Left hindlimb (tissue), 1 donor: ENCODE results near the gene PRDM13.
"Not testable (repeated sequence)": the region's sequence is repeated elsewhere in the genome, so short reads cannot be mapped to it uniquely, and the experiment has no call there.

Source experiments
- DNase-seq: peaks from one replicate; pipeline ENCODE4 v3.0.0-alpha.2; 2018

The PRDM13 gene

GRCh38 chr6:99606656-99607415, at the start of gene PRDM13:
Gene PRDM13, plus strand, starts transcription at chr6:99606833. Its CDS starts 202 bp downstream, at chr6:99607035.
- DNase-seq: no peak

DNA sequence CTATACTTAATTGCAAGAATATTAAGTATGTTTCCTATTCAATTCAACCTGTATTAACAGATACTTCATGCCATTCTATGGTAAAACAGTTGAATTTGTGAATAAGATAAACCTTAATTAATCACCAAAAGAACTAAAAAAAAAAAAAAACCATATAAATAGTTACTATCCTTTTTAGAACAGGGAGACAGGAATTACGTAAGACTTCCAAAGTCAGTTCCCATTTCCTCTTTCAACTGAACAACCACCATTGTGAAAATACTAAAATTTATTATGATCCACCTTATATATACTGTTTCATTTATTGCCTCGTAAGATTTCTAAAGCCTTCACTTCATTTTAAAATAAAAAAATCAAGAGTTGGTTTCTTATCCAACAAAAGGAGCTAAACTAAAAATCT, 47.6 kb upstream of the PRDM13 start:
- no peak for DNase-seq

DNA sequence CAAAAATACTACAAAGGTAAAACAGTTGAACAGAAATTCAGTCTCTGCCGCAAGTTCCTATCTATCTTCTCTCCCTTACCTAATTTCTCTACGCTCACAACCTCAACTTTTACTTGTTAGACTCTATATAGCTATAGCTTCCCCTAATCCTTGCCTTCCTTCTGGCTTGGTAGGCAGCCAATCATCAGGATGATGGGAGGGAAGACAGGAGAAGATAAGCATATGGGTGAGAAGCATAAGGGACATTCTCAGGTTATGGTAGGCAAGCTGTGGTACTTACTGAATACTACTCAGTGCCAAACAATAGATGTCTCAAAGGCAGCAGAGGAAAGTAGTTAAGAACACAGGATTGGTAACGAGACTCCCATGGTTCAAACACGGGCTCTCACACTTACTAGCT, 46.0 kb upstream of the PRDM13 start:
- no peak for DNase-seq

- DNase-seq: no peak
These were observed 43.4 kb upstream of the PRDM13 start for GRCh38 chr6:99563056-99563723.

GRCh38 chr6:99568103-99568933, 38.3 kb upstream of the PRDM13 start, which contains the start of gene CCNC:
Gene CCNC, minus strand, starts transcription at chr6:99568660. Its CDS starts 133 bp downstream, at chr6:99568527.
- peak; percentile 97 for DNase-seq

GRCh38 chr6:99573980-99574617, 32.5 kb upstream of the PRDM13 start:
- no peak for DNase-seq

- DNase-seq: no peak
These were observed 30.9 kb upstream of the PRDM13 start for GRCh38 chr6:99575544-99576227.

GRCh38 chr6:99579781-99580180, 26.9 kb upstream of the PRDM13 start:
- no peak for DNase-seq

- no peak for DNase-seq
These were observed 18.8 kb upstream of the PRDM13 start for GRCh38 chr6:99587792-99588191.

DNA sequence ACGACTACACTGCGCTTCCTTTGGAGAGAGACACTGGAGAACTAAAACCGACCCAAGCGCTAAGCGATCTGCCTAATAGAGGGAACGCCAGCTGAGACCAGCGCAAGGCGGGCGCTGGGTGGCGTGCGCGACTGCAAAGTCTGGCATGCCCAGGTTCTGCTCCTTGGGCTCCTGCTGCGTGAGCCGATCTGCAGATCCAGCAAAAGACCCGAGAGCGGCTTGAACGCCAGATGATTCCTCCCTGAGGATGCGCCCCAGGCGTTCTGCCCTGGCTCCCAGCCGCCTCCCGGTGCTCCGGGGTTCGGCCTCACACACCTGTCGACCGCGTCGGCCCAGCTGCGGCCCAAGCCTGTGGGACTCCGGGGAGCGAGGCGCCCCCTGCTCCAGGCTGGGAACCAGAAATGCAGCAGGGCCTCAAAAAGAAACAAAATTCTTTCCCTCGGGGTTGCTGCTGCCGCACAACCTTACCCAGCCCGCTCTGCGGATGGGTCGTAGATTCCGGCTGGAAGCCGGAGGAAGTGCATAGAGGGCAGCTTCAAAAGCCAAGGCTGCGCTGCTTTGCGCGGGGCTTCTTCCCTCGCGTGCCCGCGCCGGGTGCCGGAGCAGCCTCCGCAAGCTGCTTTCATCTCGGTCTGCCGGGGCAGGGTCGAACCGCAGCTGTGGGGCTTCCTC, 17.9 kb upstream of the PRDM13 start:
- DNase-seq: peak; percentile 63

GRCh38 chr6:99589290-99589672, 17.4 kb upstream of the PRDM13 start:
- DNase-seq: no peak

GRCh38 chr6:99589907-99590493, 16.6 kb upstream of the PRDM13 start:
- DNase-seq: no peak

DNA sequence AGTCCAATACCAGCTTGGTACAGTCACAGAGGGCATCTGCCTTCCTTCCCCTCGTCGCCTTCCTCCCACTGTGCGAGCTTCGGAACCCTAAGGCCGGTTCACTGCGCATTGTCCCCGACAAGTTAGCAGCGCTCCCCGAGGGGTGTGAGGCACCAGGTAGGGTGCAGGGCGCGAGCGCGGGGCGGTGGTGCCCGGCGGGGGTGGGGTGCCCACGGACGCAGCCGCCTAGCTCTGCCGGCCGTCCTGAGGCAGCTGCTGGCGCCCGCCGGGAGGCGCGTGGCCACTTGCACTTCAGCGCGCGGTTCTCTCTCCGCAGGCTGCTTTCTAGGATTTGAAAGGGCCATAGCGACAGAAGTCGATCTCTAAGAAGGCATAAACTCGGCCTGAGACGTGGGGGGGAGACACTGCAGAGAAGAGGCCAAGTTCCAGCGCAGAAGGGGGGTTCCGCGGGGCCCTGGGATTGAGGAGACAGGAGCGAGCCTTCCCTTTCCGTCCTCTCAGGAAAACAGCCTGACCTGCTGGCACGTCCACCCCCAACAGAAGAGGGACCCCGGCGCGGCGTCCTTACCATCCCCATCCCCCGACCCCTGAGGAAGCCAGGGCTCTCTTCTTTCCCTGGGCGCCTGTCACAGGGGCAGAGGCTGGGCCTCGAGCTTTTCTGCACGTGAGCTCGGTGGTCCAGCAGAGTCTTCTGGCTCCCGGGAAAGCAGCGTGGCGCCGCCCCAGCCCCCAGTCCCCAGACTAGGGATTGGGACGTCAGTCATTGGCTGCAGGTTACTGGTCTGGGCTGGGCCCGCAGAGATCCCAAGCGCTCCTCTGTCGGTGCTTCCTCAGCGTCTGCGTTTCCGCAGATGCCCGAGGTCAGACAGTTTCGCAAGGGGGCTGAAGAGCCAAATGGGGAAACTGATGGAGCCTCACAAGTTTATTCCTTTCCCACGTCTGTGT, 15.6 kb upstream of the PRDM13 start:
- DNase-seq: no peak

- no peak for DNase-seq
These were observed 14.8 kb upstream of the PRDM13 start for GRCh38 chr6:99591673-99592364.

DNA sequence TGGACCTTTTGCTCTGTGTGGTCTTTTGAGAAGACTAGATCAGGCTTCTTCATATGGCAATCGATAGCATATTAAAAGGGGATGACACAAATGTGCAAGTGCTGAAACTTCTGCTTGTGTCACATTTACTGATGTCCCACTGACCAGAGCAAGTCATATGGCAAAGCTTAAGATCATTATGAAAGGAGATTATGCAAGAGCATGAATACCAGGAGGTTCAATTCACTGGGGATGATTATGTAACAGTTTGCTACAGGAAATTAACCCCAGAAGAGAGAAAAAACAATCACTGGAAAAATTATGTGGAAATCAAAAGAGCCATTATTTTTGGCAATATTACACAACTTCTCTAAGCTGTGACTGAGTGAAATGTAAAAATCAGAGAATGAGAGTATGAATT, 13.7 kb upstream of the PRDM13 start:
- DNase-seq: no peak

DNA sequence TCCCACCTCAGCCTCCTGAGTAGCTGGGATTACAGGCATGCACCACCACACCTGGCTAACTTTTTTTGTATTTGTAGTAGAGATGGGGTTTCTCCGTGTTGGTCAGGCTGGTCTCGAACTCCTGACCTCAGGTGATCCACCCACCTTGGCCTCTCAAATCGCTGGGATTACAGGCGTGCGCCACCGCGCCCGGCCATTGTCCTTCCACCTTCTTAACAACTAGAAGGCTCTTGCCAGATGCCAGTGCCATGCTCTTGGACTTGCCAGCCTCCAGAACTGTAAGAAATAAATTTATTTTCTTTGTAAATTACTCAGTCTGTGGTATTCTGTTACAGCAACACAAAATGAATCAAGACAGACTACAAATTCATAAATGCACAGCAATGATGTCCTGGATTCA, 11.9 kb upstream of the PRDM13 start:
- DNase-seq: not testable (repeated sequence)

DNA sequence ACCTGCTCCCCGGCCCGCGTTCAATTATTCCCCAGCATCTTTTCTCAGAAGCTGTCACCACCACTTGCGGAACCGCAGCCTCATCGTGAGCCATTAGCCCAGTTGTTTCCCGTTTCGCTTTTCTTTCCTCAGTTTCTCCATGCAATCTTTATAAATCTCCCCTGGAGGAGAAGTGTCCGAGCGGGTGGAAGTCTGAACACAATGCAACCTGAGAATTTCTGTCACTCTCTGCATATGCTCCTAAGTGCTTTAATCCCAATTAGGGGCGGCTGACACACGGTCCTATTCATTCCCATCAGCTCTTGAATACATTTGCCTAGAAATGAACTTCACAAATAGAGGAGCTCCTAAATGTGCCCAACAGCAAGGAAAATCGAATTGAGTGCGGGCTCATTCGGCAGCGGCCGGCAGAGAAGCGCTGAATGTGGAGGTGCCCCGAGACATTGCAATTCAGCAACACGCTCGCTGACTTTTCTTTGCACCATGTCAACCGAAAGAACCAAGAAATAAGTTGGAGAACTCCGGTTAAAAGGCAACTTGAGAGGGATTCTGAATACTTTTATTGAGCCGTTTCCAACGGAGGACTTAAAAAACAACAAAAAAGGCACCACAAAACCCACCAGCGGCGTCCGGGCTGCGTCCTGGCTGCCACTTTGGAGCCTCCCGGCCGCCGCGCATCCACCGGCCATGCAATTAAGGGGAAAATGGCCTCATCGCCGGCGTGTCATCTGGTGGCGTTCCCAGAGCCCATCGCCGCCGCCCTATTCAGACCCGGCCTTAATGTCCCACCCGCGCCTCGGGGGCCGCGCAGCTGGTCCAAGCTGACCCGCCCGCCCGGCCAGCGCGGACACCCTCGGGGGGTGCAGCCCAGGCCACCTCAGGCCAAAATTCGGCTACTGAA, 3.9 kb upstream of the PRDM13 start:
- no peak for DNase-seq

- peak; percentile 64 for DNase-seq
These were observed 3.0 kb upstream of the PRDM13 start for GRCh38 chr6:99603421-99604165.
